K562 treated with DMSO at 1 percent for 4 hours (cell line): Measurements from ENCODE around the gene GUCD1. TPM values are rescaled to one million over a fixed set of nuclear protein-coding genes. Genes with fewer than 3 reads are reported as not detected.

Experiments used
- total RNA-seq: library from RNA; unstranded; fragments of 300-600 nt; gene quantifications from 2 replicates; pipeline ENCODE4 v1.2.3, GENCODE V29; 2022; ENCODE audit not compliant: insufficient read depth

GUCD1 gene
- 45.0 and 50.7 TPM in 2 replicates for total RNA-seq

DNA sequence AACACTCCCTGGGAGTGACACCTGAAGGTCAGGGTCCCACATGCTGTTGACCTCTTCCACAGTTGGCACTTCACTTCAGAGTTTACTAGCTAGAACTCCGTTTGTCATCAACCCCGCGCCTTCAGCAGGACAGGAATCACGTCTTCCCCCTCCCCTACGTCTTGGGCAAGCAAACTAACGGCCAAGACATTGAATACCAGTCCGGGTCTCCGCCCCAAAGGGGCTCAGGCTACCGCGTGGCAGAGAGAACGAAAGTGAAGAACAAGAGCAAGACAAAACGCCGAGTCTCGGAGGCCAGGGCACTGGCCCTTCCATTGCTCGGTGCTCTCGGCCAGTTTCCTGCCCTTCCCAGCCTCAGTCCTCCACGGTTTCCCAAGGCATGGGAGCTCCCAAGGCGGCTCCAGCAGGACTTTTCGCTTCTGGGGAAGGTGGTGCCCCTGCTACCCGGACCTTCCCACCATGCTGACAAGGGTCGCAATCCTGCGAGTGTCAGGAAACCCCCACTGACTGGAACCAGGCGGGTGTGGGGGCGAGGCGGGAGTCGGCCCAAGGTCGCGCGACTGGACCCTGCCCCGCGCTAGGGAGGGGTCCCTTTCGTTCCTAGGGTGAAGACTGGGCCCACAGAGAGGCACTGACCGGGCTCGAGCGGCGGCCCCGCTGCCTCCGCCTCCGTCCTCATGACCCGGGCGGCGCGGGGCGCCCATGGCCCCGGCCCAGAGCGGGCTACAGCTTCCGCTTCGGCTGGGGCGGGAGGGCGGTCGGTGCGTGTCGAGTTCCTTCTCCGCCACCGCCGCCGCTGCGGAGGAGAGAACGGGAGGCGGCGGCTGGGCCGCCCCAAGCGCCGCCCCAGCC is at the start of gene GUCD1:
GUCD1 (minus strand) TSS at position 826 of the 852 bp plus-strand sequence; CDS start at position 679, 147 bp downstream.

DNA sequence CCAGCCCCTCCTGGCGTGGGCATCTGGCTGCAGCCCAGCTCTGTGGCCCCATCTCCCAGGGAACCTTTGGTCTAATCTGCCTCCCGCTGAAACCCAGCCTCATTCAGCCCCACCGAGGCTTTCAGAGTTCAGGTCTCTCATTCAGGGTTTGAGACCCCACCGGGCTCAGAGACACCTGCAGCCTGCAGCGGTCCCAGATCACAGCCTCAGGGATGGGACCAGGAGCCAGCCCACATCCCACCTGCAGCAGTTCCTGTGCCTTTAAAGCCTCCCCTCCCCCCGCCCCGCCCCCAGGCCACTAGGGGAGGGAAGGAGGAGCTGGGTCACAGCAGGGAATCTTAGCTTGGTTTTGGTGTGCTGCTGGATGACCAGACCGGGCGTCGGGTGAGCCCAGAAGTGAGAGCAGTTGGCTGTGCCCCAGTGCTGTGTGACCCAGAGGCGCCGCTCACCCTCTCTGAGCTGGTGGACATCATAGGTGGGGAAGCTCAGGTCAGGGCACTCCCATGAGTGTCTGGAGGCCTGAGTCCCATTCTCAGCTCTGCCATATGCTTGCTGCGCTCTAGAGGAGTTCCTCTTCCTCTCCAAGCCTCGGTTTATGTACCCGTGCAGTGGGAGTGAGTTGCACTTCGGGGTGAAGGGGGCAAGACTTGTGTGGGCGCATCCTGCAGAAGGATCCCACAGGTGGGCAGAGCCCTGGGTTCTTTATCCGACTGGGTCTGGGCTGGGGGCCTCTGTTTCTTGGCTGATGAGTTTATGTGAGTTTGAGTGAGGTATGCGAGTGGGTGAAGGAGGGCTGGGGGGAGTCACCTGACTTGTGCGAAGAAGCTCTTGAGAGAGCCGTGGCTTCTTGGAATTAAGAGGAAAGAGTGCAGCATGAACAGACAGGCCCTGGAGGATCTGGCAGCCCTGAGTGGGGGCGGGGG is 48.2 kb upstream of the GUCD1 start, which contains the start of gene GGT1:
GGT1 (plus strand) TSS at position 347 of the 923 bp plus-strand sequence. CDS start 7,889 bp downstream, outside the sequence.

DNA sequence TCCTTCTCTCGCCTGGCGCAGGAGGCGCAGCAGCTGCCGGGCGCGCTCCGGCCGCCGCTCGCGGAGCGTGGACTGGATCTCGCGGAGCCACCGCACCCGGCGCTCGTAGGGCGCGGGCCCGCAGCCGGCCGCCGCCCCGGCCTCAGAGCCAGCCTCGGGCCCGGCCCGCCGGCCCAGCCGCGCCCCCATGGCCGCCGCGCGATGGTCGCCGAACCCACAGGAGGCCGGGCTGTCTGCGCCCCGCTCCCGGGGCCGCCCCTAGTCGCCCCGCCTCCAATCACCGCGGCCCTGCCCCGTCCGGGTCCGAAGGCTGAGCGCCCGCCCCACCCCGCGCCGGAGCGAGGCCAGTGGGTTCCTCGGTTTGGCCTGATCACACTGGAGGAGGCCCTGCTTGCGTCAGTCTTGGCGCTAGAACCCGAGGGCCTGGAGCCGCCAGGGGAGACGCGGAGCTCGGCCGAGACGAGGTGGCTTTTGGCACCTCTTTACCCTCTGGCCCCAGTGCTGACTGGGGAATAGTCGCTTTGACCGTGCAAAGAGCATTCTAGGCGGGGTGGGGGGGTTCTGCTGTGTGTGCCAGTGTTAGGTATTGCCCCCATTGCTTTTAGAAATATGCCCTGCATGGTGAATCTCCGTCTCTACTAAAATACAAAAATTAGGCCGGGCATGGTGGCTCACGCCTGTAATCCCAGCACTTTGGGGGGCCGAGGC is 38.1 kb upstream of the GUCD1 start, which contains the start of gene LRRC75B:
LRRC75B (minus strand) TSS at position 223 of the 708 bp plus-strand sequence; CDS start at position 189, 34 bp downstream.

DNA sequence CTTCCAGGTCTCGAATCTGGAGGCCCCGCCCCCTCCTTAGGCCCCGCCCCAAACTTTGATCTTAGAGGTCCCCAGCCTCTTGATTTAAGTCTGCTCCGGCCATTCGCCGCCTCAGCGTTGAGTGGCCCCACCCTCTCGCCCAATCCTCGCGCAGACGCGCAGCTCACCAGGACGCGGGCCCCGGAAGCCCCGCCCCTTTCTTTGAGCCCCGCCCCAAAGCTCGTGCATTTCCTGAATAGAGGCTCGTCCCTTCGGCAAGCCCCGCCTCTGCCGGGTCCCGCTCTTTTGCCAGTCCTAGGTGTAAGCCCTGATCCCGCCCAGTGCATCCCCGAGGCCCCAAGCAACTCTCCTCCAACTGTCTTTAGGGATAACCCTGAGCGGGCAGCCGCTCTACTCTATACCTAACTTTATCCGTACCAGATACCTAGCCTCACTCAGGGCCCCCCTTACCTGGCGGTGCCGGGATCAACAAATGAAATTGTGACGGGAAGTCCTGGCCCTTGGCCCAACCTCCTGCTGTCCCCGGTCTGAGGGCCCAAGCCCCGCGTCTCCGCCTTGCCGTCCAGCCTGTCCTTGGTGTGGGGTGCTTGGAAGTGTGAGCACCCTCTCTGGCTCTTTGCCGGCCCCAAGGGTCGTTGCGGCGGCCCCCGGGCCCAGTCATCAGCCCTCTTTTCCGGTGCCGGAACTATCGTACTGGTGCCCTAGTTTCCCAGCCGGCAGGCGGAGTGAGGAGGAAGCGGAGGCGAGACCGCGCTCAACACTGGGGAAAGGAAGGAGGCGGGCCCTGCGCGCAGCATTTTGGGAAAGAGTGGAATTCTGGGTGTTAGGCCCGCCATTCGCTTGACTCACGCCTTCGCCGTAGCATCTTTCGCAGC is 464 bp upstream of the GUCD1 start, which contains the start of gene SNRPD3:
SNRPD3 (plus strand) TSS at position 835 of the 875 bp plus-strand sequence. CDS start 1,676 bp downstream, outside the sequence.

DNA sequence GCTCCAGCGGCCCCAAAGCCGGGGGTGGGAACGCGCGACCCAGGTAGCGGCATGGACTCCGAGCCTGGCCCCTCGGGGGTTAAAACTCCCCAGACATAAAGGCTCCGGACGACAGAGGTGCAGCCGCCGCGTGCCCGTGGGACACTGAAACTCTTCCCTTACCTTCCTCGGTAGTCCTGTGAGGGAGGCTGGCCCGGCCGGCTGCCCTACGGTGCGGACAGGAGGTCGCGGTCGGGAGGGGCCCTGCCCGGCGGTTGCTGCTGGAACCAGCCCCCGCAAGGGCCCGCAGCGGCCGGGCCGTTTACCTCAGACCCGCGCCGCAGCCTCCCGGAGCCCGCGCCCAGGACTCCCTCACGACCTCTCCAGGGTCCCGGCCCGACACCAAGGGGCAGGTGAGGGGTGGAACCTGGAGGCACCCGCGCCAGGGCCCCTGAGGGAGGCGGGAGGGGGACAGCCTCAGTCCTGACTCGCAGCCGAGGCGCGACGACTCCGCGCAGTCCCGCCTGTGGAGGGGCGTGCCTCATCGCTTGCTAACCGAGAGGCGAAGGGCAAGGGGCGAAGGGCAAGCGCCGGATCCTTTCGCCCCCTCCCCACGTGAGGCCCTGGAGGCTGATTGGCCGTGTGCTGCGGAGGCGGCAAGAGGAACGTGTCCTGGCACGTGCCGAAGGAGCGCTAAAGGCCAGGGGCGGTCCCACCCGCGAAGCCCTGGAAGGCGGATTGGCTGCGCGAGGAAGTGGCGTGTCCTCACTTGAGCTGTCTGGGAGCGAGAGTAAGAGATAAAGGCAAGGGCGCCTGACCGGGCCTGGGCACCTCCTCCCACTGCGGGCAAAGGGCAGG is 60.2 kb downstream of the GUCD1 start, which contains the start of gene UPB1:
UPB1 (plus strand) TSS at position 805 of the 837 bp plus-strand sequence. CDS start 72 bp downstream, outside the sequence.

Other genes starting within 250 kb of the GUCD1 start
- 3.0 and 3.5 TPM in 2 replicates for gene ADORA2A, start 127.5 kb downstream of the GUCD1 start, total RNA-seq
- 0.53 TPM in 1 of 2 replicates, not detected in the other for gene UPB1, start 59.8 kb downstream of the GUCD1 start, total RNA-seq
- 69.4 and 83.1 TPM in 2 replicates for gene SNRPD3, start 861 bp upstream of the GUCD1 start, total RNA-seq
- 2.1 TPM in 1 of 2 replicates, not detected in the other for gene LRRC75B, start 37.9 kb upstream of the GUCD1 start, total RNA-seq
- gene GGT1, start 48.1 kb upstream of the GUCD1 start, total RNA-seq, result 22.2 and 24.6 TPM in 2 replicates
- gene PIWIL3, start 219.6 kb upstream of the GUCD1 start, total RNA-seq, result not detected in 2 replicates